HG02798 (cell line): ENCODE results near the gene LUZP1.
"Not testable (repeated sequence)": the region's sequence is repeated elsewhere in the genome, so short reads cannot be mapped to it uniquely, and the experiment has no call there.

Source experiments
- ATAC-seq: cut with Tn5 transposase; IDR thresholded peaks from one replicate; pipeline ENCODE4 v1.9.1; 2021; ENCODE audit warnings: mild to moderate bottlenecking; ENCODE audit not compliant: unreplicated experiment, poor library complexity

Gene LUZP1

GRCh38 chr1:23168445-23169194, at the start of gene LUZP1:
LUZP1 (minus strand) TSS chr1:23168856.
- peak; percentile 78 for ATAC-seq

DNA sequence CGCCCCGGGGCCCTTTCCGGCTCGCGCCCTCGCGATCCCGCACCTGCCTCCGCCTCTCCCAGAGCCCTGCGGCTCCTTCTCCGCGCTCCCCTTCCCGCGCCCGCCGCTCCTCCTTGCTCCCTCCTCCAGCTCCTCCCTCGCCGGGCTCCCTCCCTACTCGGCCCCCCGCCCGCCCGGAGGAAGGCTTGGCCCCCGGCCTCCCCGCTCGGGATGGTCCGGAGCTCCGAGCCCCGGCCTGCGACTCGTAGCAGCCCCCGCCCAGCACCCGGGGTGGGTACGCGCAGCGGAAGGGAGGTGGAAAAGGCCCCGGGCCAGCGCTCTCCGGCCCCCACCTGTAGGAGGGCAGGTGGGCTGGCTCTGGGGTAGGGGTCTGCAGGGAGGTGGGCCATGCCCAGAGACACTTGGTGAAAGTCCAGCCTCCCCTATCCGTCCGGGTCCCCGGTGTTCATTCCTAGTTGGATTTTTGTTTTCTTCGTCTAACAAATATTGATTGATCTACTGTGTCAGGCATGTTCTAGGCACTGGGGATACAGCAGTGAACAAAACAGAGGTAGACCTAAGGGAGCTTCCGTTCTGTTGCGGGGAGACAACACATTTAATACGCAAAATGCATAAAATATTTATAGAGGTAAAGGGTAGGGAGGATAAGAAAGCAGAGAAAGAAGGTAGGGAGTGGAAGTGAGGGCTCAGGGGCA, 48.9 kb upstream of the LUZP1 start, which contains the start of gene HTR1D:
Gene HTR1D, minus strand, starts transcription at position 82 of the 695 bp plus-strand sequence. CDS start 23,283 bp downstream, outside the sequence.
- ATAC-seq, result no peak

- no peak for ATAC-seq
Observed at GRCh38 chr1:23216771-23217420, 48.2 kb upstream of the LUZP1 start.

DNA sequence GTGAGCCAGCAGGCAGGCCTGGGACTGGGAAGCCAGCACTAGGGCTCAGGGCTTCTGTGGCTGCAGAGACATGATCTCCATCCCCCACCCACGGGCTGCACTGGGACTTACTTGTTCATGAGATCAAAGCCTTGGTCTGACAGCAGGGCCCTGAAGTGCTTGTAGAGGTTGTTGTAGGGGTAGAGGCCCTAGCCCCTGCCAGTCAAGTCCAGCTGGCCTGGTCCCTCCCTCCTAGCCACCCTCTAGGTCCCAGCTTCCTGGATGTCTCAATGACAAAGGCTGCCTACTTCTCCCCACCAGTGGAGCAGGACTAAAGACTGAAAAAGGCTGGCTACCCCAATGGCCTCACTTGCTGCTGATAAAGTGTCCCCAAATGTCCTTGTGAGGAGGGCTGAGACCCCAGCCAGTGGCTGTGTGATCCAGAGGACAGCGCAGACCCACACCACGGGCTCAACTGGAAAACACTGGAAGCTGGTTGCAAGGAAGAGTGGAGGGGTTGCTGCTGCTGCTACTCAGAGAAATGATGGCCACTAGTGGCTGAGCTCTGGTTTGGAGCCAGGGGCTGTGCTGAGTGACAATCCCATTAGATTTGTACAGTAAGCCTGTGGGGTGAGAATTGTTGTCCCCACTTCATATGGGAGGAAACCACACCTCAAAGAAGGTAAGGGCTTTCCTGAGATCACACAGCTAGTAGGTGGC, 47.2 kb upstream of the LUZP1 start:
- ATAC-seq, result no peak

- ATAC-seq, result no peak
Observed at GRCh38 chr1:23215291-23215690, 46.6 kb upstream of the LUZP1 start.

DNA sequence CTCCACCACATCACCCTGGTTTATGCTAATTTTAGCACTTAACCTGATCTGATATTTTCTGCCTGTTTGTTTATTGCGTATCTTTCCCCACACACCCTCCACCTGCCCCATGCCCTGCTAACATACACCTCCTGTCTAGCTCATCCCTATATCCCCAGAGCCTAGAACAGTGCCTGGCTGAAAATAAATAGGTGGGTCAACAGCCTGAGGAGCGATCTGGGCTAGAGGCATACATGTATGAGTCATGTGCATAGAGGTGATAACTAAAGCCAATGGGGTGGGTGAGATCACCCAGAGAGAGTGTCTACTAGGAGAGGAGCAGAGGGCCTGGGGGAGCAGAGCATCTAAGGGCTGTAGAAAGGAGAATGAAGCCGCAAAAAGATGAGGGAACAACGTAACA, 46.0 kb upstream of the LUZP1 start:
- no peak for ATAC-seq

DNA sequence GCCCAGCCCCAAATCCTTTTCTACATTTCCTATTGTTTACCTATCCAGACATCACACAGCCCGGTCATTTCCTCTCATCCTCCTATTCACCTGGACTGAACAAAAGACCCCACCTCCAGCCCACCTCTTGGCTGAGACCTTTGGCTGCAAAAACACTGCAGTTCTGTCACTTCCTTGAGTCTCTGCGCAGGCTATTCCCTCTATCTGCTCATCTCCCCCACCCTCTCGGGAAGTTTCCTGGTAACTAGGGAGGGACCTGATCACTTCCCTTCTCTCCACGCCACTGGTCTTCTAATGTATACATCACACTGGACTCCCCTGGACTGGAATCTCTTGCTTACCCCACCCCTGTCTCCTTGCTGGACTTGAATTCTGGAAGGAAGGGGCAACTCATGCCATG, 43.3 kb upstream of the LUZP1 start:
- no peak for ATAC-seq

GRCh38 chr1:23210963-23211362, 42.3 kb upstream of the LUZP1 start:
- no peak for ATAC-seq

- no peak for ATAC-seq
Observed at GRCh38 chr1:23210351-23210785, 41.7 kb upstream of the LUZP1 start.

DNA sequence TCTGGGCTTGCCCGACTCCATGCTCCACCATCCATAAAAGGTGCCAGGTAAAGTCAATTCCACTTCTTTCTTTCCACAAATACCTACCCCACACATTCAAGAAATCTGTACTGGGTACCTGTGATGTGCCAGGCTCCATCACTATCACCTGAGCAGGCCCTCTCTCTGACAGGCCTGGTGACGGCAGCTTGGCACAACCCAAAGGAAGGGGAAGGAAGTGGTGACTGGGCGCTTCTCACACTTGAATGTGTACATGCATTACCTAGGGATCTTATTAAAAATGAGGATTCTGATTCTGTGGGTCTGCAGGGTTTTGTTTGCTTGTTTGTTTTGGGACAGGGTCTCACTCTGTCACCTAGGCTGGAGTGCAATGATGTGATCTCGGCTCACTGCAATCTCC, 41.1 kb upstream of the LUZP1 start:
- ATAC-seq, result no peak

DNA sequence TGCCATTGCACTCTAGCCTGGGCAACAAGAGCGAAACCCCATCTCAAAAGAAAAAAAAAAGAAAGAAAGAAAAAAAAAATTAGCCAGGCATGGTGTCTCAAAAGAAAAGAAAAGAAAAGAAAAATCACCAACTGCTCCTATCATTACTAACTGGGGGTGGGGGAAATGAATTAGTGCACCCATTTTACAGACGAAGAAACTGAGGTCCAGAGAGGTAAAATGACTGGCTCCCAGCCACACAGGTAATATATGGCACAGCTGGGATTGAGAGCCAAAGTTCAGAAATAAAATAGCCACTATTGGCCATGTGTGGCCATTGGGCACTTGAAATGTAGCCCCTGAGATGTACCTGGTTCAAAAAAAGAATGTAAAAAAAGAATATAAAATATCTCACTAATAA, 39.9 kb upstream of the LUZP1 start:
- no peak for ATAC-seq

GRCh38 chr1:23207733-23208132, 39.1 kb upstream of the LUZP1 start:
- not testable (repeated sequence) for ATAC-seq

DNA sequence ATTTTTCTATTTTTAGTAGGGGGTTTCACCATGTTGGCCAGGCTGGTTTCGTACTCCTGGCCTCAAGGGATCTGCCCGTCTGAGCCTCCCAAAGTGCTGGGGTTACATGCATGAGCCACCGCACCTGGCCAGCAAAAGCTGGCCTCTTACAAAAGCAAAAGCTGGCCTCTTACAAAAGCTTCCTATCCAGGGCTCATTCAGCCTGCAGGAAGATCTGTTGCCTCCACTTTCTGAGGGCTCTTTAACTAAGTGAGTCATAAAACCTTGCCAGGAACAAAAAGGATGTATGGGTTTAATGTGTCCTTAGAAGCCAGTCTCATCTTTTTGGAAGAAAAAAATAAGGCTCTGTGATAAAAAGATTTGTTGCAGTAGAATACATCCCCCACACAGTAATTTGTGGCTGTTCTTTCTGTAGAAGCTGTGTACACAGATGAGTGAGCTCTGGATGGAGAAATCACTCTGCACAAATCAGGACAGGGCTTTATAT, 33.6 kb upstream of the LUZP1 start:
- no peak for ATAC-seq

DNA sequence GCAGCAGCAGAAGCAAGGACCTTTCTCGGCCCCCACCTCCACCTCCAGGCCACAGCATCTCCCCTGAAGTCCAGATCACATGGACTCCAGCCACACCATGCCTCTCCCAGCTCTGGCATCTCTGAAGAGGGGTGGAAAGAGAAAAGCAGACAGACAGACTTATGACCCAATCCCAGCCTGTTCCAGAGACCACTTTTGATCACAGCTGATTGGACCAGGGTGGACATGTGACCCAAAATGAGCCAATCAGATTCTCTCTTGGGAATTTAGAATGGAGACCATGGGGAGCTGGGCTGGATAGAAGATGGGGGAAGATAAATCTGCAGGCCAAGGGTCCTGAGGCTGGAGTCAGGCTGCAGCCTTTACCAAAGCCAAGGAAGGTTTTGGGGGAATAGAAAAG, 32.2 kb upstream of the LUZP1 start:
- ATAC-seq, result no peak

GRCh38 chr1:23198373-23198772, 29.7 kb upstream of the LUZP1 start:
- no peak for ATAC-seq

GRCh38 chr1:23196627-23197328, 28.1 kb upstream of the LUZP1 start:
- ATAC-seq, result no peak

- ATAC-seq, result no peak
Observed at GRCh38 chr1:23194119-23194984, 25.7 kb upstream of the LUZP1 start.

DNA sequence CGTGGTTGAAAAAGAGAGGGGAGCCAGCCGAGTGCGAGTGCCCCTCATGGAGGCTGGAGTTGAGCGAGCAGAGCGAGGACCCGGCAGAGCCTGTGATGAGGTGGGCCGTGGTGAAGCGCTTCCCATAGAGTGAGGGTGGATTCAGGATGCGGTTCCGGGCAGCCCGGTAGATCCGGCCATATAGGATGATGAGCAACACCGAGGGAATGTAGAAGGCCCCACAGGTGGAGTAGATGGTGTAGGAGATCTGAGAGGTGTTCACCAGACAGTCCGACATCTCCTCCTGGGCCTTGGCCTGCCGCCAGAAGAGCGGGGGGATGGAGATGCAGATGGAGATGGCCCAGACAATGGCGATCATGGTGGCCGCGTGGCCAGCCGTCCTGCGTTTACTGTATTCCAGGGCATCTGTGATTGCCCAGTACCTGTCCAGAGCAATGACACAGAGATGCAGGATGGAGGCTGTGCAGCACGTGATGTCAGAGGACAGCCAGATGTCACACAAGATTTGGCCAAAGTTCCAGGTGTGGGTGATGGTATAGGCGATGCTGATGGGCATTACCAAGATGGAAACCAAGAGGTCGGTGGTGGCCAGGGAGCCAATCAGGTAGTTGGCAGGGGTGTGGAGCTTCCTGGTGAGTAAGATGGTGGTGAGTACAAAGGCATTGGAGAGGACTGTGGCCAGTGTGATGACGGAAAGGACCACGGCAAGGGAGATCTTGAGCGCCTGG, 24.9 kb upstream of the LUZP1 start:
- ATAC-seq, result no peak
